Left lung (tissue), 10 donors: ENCODE results near the gene TAS1R2. TPM values are rescaled to one million over a fixed set of nuclear protein-coding genes. Genes with fewer than 3 reads are reported as not detected.

Experiments
- ATAC-seq: fragments of 200-7000 bp; cut with Tn5 transposase; one replicate; pipeline ENCODE4 v1.9.1; 2020; ENCODE audit warnings: moderate library complexity
- DNase-seq, 4 donors: peaks; one replicate each; pipeline ENCODE4 v3.0.0-alpha.2; 2013 to 2020
- H3K27ac ChIP-seq, 2 donors: fragments of 200-600 bp; sonication (generic) in 1 of 2; one replicate each; pipeline versions ENCODE4 v1.5.0 to v1.8.0; 2020 to 2021
- H3K27me3 ChIP-seq, 2 donors: fragments of 200-600 bp; sonication (generic) in 1 of 2; one replicate each; pipeline versions ENCODE4 v1.5.0 to v1.8.0; 2020 to 2021
- H3K36me3 ChIP-seq, 2 donors: fragments of 200-600 bp; sonication (generic) in 1 of 2; one replicate each; pipeline versions ENCODE4 v1.5.0 to v1.8.0; 2020 to 2021
- H3K4me1 ChIP-seq, 2 donors: fragments of 200-600 bp; one replicate each; pipeline ENCODE4 v1.8.0; 2021
- H3K4me3 ChIP-seq, 2 donors: fragments of 200-600 bp; sonication (generic) in 1 of 2; one replicate each; pipeline versions ENCODE4 v1.5.0 to v1.8.0; 2020 to 2021; ENCODE audit warnings: mild to moderate bottlenecking in 1 of 2
- H3K9me3 ChIP-seq, 2 donors: fragments of 200-600 bp; sonication (generic) in 1 of 2; one replicate each; pipeline versions ENCODE4 v1.5.0 to v1.8.0; 2020 to 2021
- CTCF ChIP-seq, 2 donors: fragments of 200-600 bp; sonication (generic) in 1 of 2; IDR thresholded peaks; one replicate each; pipeline versions ENCODE4 v1.5.0 to v1.8.0; 2021; ENCODE audit warnings: antibody characterized with exemption in 2 of 2
- intact Hi-C, 2 donors: fragments of 100-400 bp; cut with DNase I; formaldehyde crosslinking; loops; one replicate each; pipeline versions ENCODE4 v1.11.2 to v1.14.2; 2022
- polyA plus RNA-seq, 6 donors: library from polyadenylated mRNA; unstranded; fragments of 120-200 nt; gene quantifications; one replicate each; pipeline ENCODE4 v1.2.1, GENCODE V29; 2013; ENCODE audit not compliant: insufficient read length in 6 of 6
- total RNA-seq, 2 donors: library from RNA; stranded (reverse); fragmentation: NEBNext Ultra II Directional; extraction: Animal tissue kit (Norgen Biotek cat#: 25700); gene quantifications; one replicate each; pipeline ENCODE4 v1.2.1, GENCODE V29; 2021
- donor health status: DM: no; HTN: yes; CAD: no.
- donor health status: DM: no; HTN: no; CAD: no.

Gene TAS1R2
- total and polyA plus RNA-seq, 8 donors = not detected

- no peak for TF ChIP-seq CTCF (IDR thresholded peaks at IDR 0.05)
- Histone ChIP-seq H3K9me3 (no peaks in the 10 kb centered on the region), H3K27me3 (peaks cover 0 to 49% of the 10 kb centered on the region in 2 donors), H3K4me3 (no peak overlapping the region), H3K36me3 (no peaks in the 10 kb centered on the region), H3K4me1 (no peaks in the 10 kb centered on the region), H3K27ac (no peak overlapping the region)
- intact Hi-C loops = no loop called here
- no peak for ATAC-seq
- DNase-seq = no peak
Measured at GRCh38 chr1:18812453-18812939, 47.0 kb downstream of the TAS1R2 start.

- H3K9me3 ChIP-seq = no peaks in the 10 kb centered on the region
- intact Hi-C loops = no loop called here
- DNase-seq (no peak), ATAC-seq (no peak)
- peaks cover 0 to 49% of the 10 kb centered on the region in 2 donors for H3K27me3 ChIP-seq
- no peak overlapping the region for H3K27ac ChIP-seq
- H3K4me1 ChIP-seq = no peaks in the 10 kb centered on the region
- no peak for TF ChIP-seq CTCF (IDR thresholded peaks at IDR 0.05)
- H3K4me3 ChIP-seq = no peak overlapping the region
- no peaks in the 10 kb centered on the region for H3K36me3 ChIP-seq
Measured at GRCh38 chr1:18811733-18812452, 47.6 kb downstream of the TAS1R2 start.

GRCh38 chr1:18809953-18810899 is 49.2 kb downstream of the TAS1R2 start:
- Histone ChIP-seq H3K4me3 (no peak overlapping the region), H3K36me3 (no peaks in the 10 kb centered on the region), H3K27me3 (peaks cover 0 to 45% of the 10 kb centered on the region in 2 donors), H3K9me3 (no peaks in the 10 kb centered on the region), H3K4me1 (no peaks in the 10 kb centered on the region), H3K27ac (no peak overlapping the region)
- intact Hi-C loops = no loop called here
- TF ChIP-seq CTCF (IDR thresholded peaks at IDR 0.05) = no peak
- DNase-seq = no peak
- ATAC-seq = no peak

GRCh38 chr1:18808550-18808949 is 50.9 kb downstream of the TAS1R2 start:
- Histone ChIP-seq H3K27me3 (peaks cover 0 to 45% of the 10 kb centered on the region in 2 donors), H3K4me3 (no peak overlapping the region), H3K9me3 (no peaks in the 10 kb centered on the region), H3K4me1 (no peaks in the 10 kb centered on the region), H3K27ac (no peak overlapping the region), H3K36me3 (no peaks in the 10 kb centered on the region)
- TF ChIP-seq CTCF (IDR thresholded peaks at IDR 0.05) = no peak
- DNase-seq (no peak), ATAC-seq (no peak)
- intact Hi-C loops = no loop called here
